Caco-2 (cell line): Measurements from ENCODE around the gene CT47A1. TPM values are rescaled to one million over a fixed set of nuclear protein-coding genes. Genes with fewer than 3 reads are reported as not detected.
"Not testable (repeated sequence)": the region's sequence is repeated elsewhere in the genome, so short reads cannot be mapped to it uniquely, and the experiment has no call there.

Source experiments
- Bru-seq: library from RNA; stranded (reverse); fragments of 400-500 nt; gene quantifications from one replicate; lab custom pipeline; 2021; lab: Mats Ljungman, UMichigan
- BruChase-seq, 2 experiments: library from RNA; stranded (reverse); fragments of 400-500 nt; gene quantifications; one replicate each; lab custom pipeline; 2021; lab: Mats Ljungman, UMichigan
- BruUV-seq: library from RNA; stranded (reverse); fragments of 400-500 nt; replicated peaks from 2 replicates; lab custom pipeline; 2021; lab: Mats Ljungman, UMichigan
- CTCF ChIA-PET: fragments of 300-600 bp; sonication (Branson Sonifier 250); formaldehyde crosslinking; loops from one replicate; lab custom pipeline; 2022; ENCODE audit warnings: antibody characterized with exemption; lab: Charles Lee
- POLR2A ChIA-PET: fragments of 300-600 bp; sonication (Branson Sonifier 250); formaldehyde crosslinking; loops from one replicate; lab custom pipeline; 2022; ENCODE audit warnings: antibody characterized with exemption; lab: Charles Lee
- DNase-seq, 2 experiments: peaks; one replicate each; pipeline versions ENCODE4 v3.0.0 to v3.0.0-alpha.2; 2020 to 2022
- H3K27me3 ChIP-seq: replicated peaks from 2 replicates; pipeline ENCODE4 v1.6.0; 2011; ENCODE audit warnings: low read length; ENCODE audit not compliant: control insufficient read depth, insufficient read depth
- H3K36me3 ChIP-seq: 2 replicates; pipeline ENCODE4 v1.5.1; 2011; ENCODE audit warnings: low read length; ENCODE audit not compliant: control insufficient read depth, insufficient read depth
- H3K4me1 ChIP-seq: fragments of 250-450 bp; sonication (Bioruptor Pico); 2 replicates; pipeline ENCODE4 v1.5.1; 2020; ENCODE audit warnings: mild to moderate bottlenecking
- H3K4me3 ChIP-seq: 2 replicates; pipeline ENCODE4 v1.5.1; 2011; ENCODE audit warnings: low read depth, mild to moderate bottlenecking, control low read depth, low read length
- H3K9me3 ChIP-seq: fragments of 250-450 bp; sonication (Bioruptor Pico); 2 replicates; pipeline ENCODE4 v1.5.1; 2020; ENCODE audit warnings: mild to moderate bottlenecking, moderate library complexity
- H3K27ac Mint-ChIP-seq: one replicate; pipeline ENCODE4 v1.8.0; 2022; ENCODE audit warnings: mixed read lengths; ENCODE audit not compliant: unreplicated experiment
- H3K27me3 Mint-ChIP-seq: one replicate; pipeline ENCODE4 v1.8.0; 2022; ENCODE audit warnings: mixed read lengths; ENCODE audit not compliant: insufficient read depth, unreplicated experiment
- H3K36me3 Mint-ChIP-seq: one replicate; pipeline ENCODE4 v1.8.0; 2022; ENCODE audit warnings: mild to moderate bottlenecking, mixed read lengths; ENCODE audit not compliant: insufficient read depth, unreplicated experiment
- H3K4me1 Mint-ChIP-seq: one replicate; pipeline ENCODE4 v1.8.0; 2022; ENCODE audit warnings: low read depth, mixed read lengths; ENCODE audit not compliant: unreplicated experiment
- H3K4me3 Mint-ChIP-seq: one replicate; pipeline ENCODE4 v1.8.0; 2022; ENCODE audit warnings: mild to moderate bottlenecking, moderate library complexity, mixed read lengths; ENCODE audit not compliant: unreplicated experiment
- H3K9me3 Mint-ChIP-seq: one replicate; pipeline ENCODE4 v1.8.0; 2022; ENCODE audit warnings: mixed read lengths; ENCODE audit not compliant: unreplicated experiment
- CTCF ChIP-seq, 2 experiments: fragments of 200-600 bp in 1 of 2; IDR thresholded peaks; 1 replicate in 1 of 2; 2 replicates in 1 of 2; pipeline versions ENCODE4 v1.5.1 to v1.8.0; 2011 to 2022; ENCODE audit warnings: antibody characterized with exemption in 1 of 2, control low read depth in 1 of 2, inconsistent platforms in 1 of 2, low read depth in 1 of 2, low read length in 1 of 2, mild to moderate bottlenecking in 1 of 2, moderate library complexity in 1 of 2; ENCODE audit not compliant: insufficient read depth in 1 of 2, severe bottlenecking in 1 of 2, unreplicated experiment in 1 of 2
- intact Hi-C: fragments of 100-400 bp; cut with micrococcal nuclease; formaldehyde crosslinking; loops from one replicate; pipeline ENCODE4 v1.10.0; 2022; ENCODE audit not compliant: unreplicated experiment
- long read RNA-seq: library from polyadenylated mRNA; stranded (forward); transcript quantifications from one replicate; pipeline ENCODE4 v2.0.0, GENCODE V29; 2022
- total RNA-seq: library from RNA; stranded (reverse); gene quantifications from 2 replicates; pipeline ENCODE4 v1.2.3, GENCODE V29; 2022

The CT47A1 gene
- total RNA-seq (not detected in 2 replicates), Bru-seq, nascent RNA (not detected), BruChase-seq, experiment 1, labeled RNA remaining after a 2-hour chase (not detected), BruChase-seq, experiment 2, labeled RNA remaining after a 6-hour chase (not detected)
- long read RNA-seq = 0 reads

- H3K4me3 ChIP-seq, H3K4me1 ChIP-seq, POLR2A ChIA-PET, intact Hi-C loops, H3K9me3 Mint-ChIP-seq, H3K36me3 ChIP-seq, H3K27me3 Mint-ChIP-seq, H3K27ac Mint-ChIP-seq, BruUV-seq, DNase-seq, H3K36me3 Mint-ChIP-seq, H3K9me3 ChIP-seq, H3K4me3 Mint-ChIP-seq, H3K27me3 ChIP-seq, CTCF ChIA-PET, H3K4me1 Mint-ChIP-seq: not testable (repeated sequence)
Observed at GRCh38 chrX:120985660-120986059, at the start of gene CT47A1. CT47A1 (minus strand) TSS chrX:120985760; CDS start chrX:120985529, 231 bp downstream.

DNA sequence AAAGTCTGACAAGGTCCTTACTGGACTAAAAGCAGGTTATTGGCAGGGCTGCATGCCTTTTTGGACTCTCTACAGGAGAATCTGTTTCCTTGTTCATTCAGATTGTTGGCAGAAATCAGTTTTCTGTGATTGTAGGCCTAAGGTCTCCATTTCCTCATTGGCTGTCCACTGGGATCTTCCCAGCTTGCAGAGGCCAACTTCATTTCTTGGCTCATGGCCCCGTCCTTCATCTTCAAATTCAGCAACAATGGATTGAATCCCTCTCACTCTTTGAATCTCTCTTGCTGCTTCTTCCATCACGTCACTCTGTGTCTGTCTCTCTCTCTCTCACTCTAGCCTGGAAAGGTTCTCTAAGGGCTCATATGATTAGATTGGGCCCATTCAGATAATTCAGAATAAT is 47.0 kb upstream of the CT47A1 start:
- ChIA-PET POLR2A (no interaction called here), CTCF (no interaction called here)
- Mint-ChIP-seq H3K4me1 (no peaks in the 10 kb centered on the region), H3K27ac (no peak overlapping the region), H3K9me3 (no peaks in the 10 kb centered on the region), H3K36me3 (no peaks in the 10 kb centered on the region), H3K27me3 (no peaks in the 10 kb centered on the region), H3K4me3 (no peak overlapping the region)
- no peak for DNase-seq
- Histone ChIP-seq H3K9me3 (no peaks in the 10 kb centered on the region), H3K36me3 (no peaks in the 10 kb centered on the region), H3K27me3 (no peaks in the 10 kb centered on the region), H3K4me3 (no peak overlapping the region), H3K4me1 (no peaks in the 10 kb centered on the region)
- no peak for TF ChIP-seq CTCF (IDR thresholded peaks at IDR 0.05; ENCODE audit: insufficient read depth in 1 of 2, low read depth in 1 of 2, low read length in 1 of 2, severe bottlenecking in 1 of 2, unreplicated experiment in 1 of 2)
- intact Hi-C loops = no loop called here
- no TSS peak for BruUV-seq

DNA sequence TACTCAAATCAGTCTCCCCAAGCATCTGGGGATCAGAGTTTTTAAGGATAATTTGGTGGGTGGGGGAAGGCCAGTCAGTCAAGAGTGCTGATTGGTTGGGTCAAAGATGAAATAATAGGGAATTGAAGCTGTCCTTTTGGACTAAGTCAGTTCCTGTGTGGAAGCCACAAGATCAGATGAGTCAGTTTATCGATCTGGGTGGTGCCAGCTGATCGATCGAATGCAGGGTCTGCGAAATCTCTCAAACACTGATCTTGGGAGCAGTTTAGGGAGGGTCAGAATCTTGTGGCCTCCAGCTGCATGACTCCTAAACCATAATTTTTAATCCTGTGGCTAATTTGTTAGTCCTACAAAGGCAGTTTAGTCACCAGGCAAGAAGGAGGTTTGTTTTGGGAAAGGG is 44.5 kb upstream of the CT47A1 start:
- Histone ChIP-seq H3K9me3 (no peaks in the 10 kb centered on the region), H3K4me1 (no peaks in the 10 kb centered on the region), H3K27me3 (no peaks in the 10 kb centered on the region), H3K36me3 (no peaks in the 10 kb centered on the region), H3K4me3 (no peak overlapping the region)
- Mint-ChIP-seq H3K27me3 (no peaks in the 10 kb centered on the region), H3K36me3 (no peaks in the 10 kb centered on the region), H3K27ac (no peak overlapping the region), H3K9me3 (no peaks in the 10 kb centered on the region), H3K4me1 (no peaks in the 10 kb centered on the region), H3K4me3 (no peak overlapping the region)
- CTCF ChIA-PET = no interaction called here
- POLR2A ChIA-PET = no interaction called here
- no peak for TF ChIP-seq CTCF (IDR thresholded peaks at IDR 0.05; ENCODE audit: insufficient read depth in 1 of 2, low read depth in 1 of 2, low read length in 1 of 2, severe bottlenecking in 1 of 2, unreplicated experiment in 1 of 2)
- intact Hi-C loops = no loop called here
- BruUV-seq = no TSS peak
- no peak for DNase-seq
